A549 treated with GW870086 at 1 μM for 4 hours (cell line): ENCODE measurements around the gene ASB1. TPM values are rescaled to one million over a fixed set of nuclear protein-coding genes. Genes with fewer than 3 reads are reported as not detected.

Experiments used
- total RNA-seq: library from RNA; stranded (reverse); fragments of 200-300 nt; extraction: Qiagen RNA extraction; gene quantifications from 5 replicates; pipeline ENCODE4 v1.2.3, GENCODE V29; 2022; ENCODE audit warnings: low read depth

ASB1 gene
- total RNA-seq: 34.1 to 57.1 TPM (median 55.9 TPM) in 5 replicates

GRCh38 chr2:238426568-238427434 is at the start of gene ASB1:
Gene ASB1 (plus strand): TSS chr2:238426927. CDS start chr2:238427071, 144 bp downstream.

Other genes starting within 250 kb of the ASB1 start
- 37.1 to 42.3 TPM (median 39.4 TPM) in 5 replicates for gene ILKAP, start 223.2 kb upstream of the ASB1 start, total RNA-seq
- 11.0 to 14.8 TPM (median 13.8 TPM) in 5 replicates for gene HES6, start 186.9 kb upstream of the ASB1 start, total RNA-seq
- gene PER2, start 138.3 kb upstream of the ASB1 start, total RNA-seq: 6.0 to 9.1 TPM (median 7.7 TPM) in 5 replicates
- gene TRAF3IP1, start 106.4 kb upstream of the ASB1 start, total RNA-seq: 11.9 to 16.0 TPM (median 12.6 TPM) in 5 replicates